WTC11 (cell line): ENCODE results near the gene ZNF490. TPM values are rescaled to one million over a fixed set of nuclear protein-coding genes. Genes with fewer than 3 reads are reported as not detected.

ENCODE experiments used
- ATAC-seq: fragments of 200-7000 bp; cut with Tn5 transposase; 2 replicates; pipeline ENCODE4 v1.10.0; 2021; ENCODE audit warnings: mild to moderate bottlenecking, moderate library complexity
- CTCF ChIA-PET: fragments of 300-600 bp; sonication (Branson Sonifier 250); formaldehyde crosslinking; loops from one replicate; lab custom pipeline; 2021; ENCODE audit warnings: antibody characterized with exemption; lab: Charles Lee
- POLR2A ChIA-PET: fragments of 350-600 bp; sonication (Branson Sonifier 250); formaldehyde crosslinking; loops from one replicate; lab custom pipeline; 2021; ENCODE audit warnings: antibody characterized with exemption; lab: Charles Lee
- DNase-seq: peaks from one replicate; pipeline ENCODE4 v3.0.0; 2021; ENCODE audit warnings: low spot score
- H3K27ac Mint-ChIP-seq: 2 replicates; pipeline ENCODE4 v1.8.0; 2021; ENCODE audit warnings: mixed read lengths
- H3K27me3 Mint-ChIP-seq: 2 replicates; pipeline ENCODE4 v1.8.0; 2021; ENCODE audit warnings: low read depth, mild to moderate bottlenecking, moderate library complexity, mixed read lengths
- H3K36me3 Mint-ChIP-seq: 2 replicates; pipeline ENCODE4 v1.8.0; 2021; ENCODE audit warnings: mixed read lengths
- H3K4me1 Mint-ChIP-seq: 2 replicates; pipeline ENCODE4 v1.8.0; 2022; ENCODE audit warnings: mixed read lengths
- H3K4me3 Mint-ChIP-seq: 2 replicates; pipeline ENCODE4 v1.8.0; 2021; ENCODE audit warnings: mild to moderate bottlenecking, moderate library complexity, mixed read lengths
- H3K9me3 Mint-ChIP-seq: 2 replicates; pipeline ENCODE4 v1.8.0; 2021; ENCODE audit warnings: mixed read lengths
- AR ChIP-seq: fragments of 250-450 bp; sonication (Bioruptor Pico); IDR thresholded peaks from 2 replicates; pipeline ENCODE4 v1.9.0; 2021; ENCODE audit warnings: mild to moderate bottlenecking
- ATF2 ChIP-seq: sonication (generic); formaldehyde crosslinking; IDR thresholded peaks from 2 replicates; pipeline ENCODE4 v1.8.1; 2022; ENCODE audit warnings: low read depth, missing genetic modification reagents, borderline replicate concordance
- FOXK1 ChIP-seq: sonication (generic); formaldehyde crosslinking; IDR thresholded peaks from 2 replicates; pipeline ENCODE4 v1.8.0; 2022; ENCODE audit warnings: mild to moderate bottlenecking, moderate library complexity, missing genetic modification reagents
- HMGXB4 ChIP-seq: sonication (generic); formaldehyde crosslinking; IDR thresholded peaks from 2 replicates; pipeline ENCODE4 v1.8.1; 2023; ENCODE audit warnings: mild to moderate bottlenecking, moderate library complexity, missing genetic modification reagents
- JUN ChIP-seq: sonication (generic); formaldehyde crosslinking; IDR thresholded peaks from 2 replicates; pipeline ENCODE4 v1.8.0; 2023; ENCODE audit warnings: mild to moderate bottlenecking, missing genetic modification reagents
- MAX ChIP-seq: sonication (generic); formaldehyde crosslinking; IDR thresholded peaks from 2 replicates; pipeline ENCODE4 v1.8.0; 2022; ENCODE audit warnings: mild to moderate bottlenecking, missing genetic modification reagents
- MXD4 ChIP-seq: fragments of 250-450 bp; sonication (Bioruptor Pico); IDR thresholded peaks from 2 replicates; pipeline ENCODE4 v1.8.0; 2021; ENCODE audit warnings: mild to moderate bottlenecking, moderate library complexity, borderline replicate concordance
- NR1H2 ChIP-seq: sonication (generic); formaldehyde crosslinking; IDR thresholded peaks from 2 replicates; pipeline ENCODE4 v1.9.0; 2021; ENCODE audit warnings: mild to moderate bottlenecking, moderate library complexity, missing genetic modification reagents
- SOX15 ChIP-seq: fragments of 250-450 bp; sonication (Bioruptor Pico); IDR thresholded peaks from 2 replicates; pipeline ENCODE4 v1.9.0; 2021; ENCODE audit warnings: mild to moderate bottlenecking
- TP53 ChIP-seq: sonication (generic); formaldehyde crosslinking; IDR thresholded peaks from 2 replicates; pipeline ENCODE4 v1.8.1; 2023; ENCODE audit warnings: mild to moderate bottlenecking, missing genetic modification reagents
- ZBTB21 ChIP-seq: sonication (generic); formaldehyde crosslinking; IDR thresholded peaks from 2 replicates; pipeline ENCODE4 v1.8.1; 2023; ENCODE audit warnings: mild to moderate bottlenecking, missing genetic modification reagents, borderline replicate concordance
- ZNF219 ChIP-seq: sonication (generic); formaldehyde crosslinking; IDR thresholded peaks from 2 replicates; pipeline ENCODE4 v1.8.0; 2023; ENCODE audit warnings: missing genetic modification reagents, mild to moderate bottlenecking, borderline replicate concordance
- ZNF232 ChIP-seq: sonication (generic); formaldehyde crosslinking; IDR thresholded peaks from 2 replicates; pipeline ENCODE4 v1.8.0; 2022; ENCODE audit warnings: mild to moderate bottlenecking, missing genetic modification reagents
- ZNF416 ChIP-seq: fragments of 250-450 bp; sonication (Bioruptor Pico); IDR thresholded peaks from 2 replicates; pipeline ENCODE4 v1.9.0; 2021; ENCODE audit warnings: mild to moderate bottlenecking, inconsistent platforms
- total RNA-seq: library from RNA; stranded (reverse); gene quantifications from 3 replicates; pipeline ENCODE4 v1.2.3, GENCODE V29; 2021
- TF ChIP-seq, protein P1 (sequence below): sonication (generic); formaldehyde crosslinking; IDR thresholded peaks from 2 replicates; pipeline ENCODE4 v1.8.0; 2022; ENCODE audit warnings: mild to moderate bottlenecking, missing genetic modification reagents
- TF ChIP-seq, protein P2 (sequence below): fragments of 250-450 bp; sonication (Bioruptor Pico); IDR thresholded peaks from 2 replicates; pipeline ENCODE4 v1.9.0; 2021; ENCODE audit warnings: mild to moderate bottlenecking, borderline replicate concordance
- TF ChIP-seq, protein P3 (sequence below): sonication (generic); formaldehyde crosslinking; IDR thresholded peaks from 2 replicates; pipeline ENCODE4 v1.8.0; 2023; ENCODE audit warnings: mild to moderate bottlenecking, missing genetic modification reagents
- TF ChIP-seq, protein P4 (sequence below): sonication (generic); formaldehyde crosslinking; IDR thresholded peaks from 2 replicates; pipeline ENCODE4 v1.8.1; 2022; ENCODE audit warnings: low read depth, mild to moderate bottlenecking, moderate library complexity, missing genetic modification reagents, borderline replicate concordance

Gene ZNF490
- total RNA-seq, 1 experiment from 2014 or later, result 7.3 TPM

- TF ChIP-seq, protein P1, sequence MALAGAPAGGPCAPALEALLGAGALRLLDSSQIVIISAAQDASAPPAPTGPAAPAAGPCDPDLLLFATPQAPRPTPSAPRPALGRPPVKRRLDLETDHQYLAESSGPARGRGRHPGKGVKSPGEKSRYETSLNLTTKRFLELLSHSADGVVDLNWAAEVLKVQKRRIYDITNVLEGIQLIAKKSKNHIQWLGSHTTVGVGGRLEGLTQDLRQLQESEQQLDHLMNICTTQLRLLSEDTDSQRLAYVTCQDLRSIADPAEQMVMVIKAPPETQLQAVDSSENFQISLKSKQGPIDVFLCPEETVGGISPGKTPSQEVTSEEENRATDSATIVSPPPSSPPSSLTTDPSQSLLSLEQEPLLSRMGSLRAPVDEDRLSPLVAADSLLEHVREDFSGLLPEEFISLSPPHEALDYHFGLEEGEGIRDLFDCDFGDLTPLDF (CRISPR knock-in tag), result no peak
- TF ChIP-seq MXD4 (no peak), ZNF232 (CRISPR knock-in tag) (peak; percentile 61; the same call in 1 of the 2 replicates), ZBTB21 (CRISPR knock-in tag) (no peak), AR (CRISPR knock-in tag) (no peak), MAX (CRISPR knock-in tag) (peak; percentile 76)
- TF ChIP-seq, protein P2, sequence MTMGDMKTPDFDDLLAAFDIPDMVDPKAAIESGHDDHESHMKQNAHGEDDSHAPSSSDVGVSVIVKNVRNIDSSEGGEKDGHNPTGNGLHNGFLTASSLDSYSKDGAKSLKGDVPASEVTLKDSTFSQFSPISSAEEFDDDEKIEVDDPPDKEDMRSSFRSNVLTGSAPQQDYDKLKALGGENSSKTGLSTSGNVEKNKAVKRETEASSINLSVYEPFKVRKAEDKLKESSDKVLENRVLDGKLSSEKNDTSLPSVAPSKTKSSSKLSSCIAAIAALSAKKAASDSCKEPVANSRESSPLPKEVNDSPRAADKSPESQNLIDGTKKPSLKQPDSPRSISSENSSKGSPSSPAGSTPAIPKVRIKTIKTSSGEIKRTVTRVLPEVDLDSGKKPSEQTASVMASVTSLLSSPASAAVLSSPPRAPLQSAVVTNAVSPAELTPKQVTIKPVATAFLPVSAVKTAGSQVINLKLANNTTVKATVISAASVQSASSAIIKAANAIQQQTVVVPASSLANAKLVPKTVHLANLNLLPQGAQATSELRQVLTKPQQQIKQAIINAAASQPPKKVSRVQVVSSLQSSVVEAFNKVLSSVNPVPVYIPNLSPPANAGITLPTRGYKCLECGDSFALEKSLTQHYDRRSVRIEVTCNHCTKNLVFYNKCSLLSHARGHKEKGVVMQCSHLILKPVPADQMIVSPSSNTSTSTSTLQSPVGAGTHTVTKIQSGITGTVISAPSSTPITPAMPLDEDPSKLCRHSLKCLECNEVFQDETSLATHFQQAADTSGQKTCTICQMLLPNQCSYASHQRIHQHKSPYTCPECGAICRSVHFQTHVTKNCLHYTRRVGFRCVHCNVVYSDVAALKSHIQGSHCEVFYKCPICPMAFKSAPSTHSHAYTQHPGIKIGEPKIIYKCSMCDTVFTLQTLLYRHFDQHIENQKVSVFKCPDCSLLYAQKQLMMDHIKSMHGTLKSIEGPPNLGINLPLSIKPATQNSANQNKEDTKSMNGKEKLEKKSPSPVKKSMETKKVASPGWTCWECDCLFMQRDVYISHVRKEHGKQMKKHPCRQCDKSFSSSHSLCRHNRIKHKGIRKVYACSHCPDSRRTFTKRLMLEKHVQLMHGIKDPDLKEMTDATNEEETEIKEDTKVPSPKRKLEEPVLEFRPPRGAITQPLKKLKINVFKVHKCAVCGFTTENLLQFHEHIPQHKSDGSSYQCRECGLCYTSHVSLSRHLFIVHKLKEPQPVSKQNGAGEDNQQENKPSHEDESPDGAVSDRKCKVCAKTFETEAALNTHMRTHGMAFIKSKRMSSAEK (CRISPR knock-in tag), result no peak
- TF ChIP-seq, protein P3, sequence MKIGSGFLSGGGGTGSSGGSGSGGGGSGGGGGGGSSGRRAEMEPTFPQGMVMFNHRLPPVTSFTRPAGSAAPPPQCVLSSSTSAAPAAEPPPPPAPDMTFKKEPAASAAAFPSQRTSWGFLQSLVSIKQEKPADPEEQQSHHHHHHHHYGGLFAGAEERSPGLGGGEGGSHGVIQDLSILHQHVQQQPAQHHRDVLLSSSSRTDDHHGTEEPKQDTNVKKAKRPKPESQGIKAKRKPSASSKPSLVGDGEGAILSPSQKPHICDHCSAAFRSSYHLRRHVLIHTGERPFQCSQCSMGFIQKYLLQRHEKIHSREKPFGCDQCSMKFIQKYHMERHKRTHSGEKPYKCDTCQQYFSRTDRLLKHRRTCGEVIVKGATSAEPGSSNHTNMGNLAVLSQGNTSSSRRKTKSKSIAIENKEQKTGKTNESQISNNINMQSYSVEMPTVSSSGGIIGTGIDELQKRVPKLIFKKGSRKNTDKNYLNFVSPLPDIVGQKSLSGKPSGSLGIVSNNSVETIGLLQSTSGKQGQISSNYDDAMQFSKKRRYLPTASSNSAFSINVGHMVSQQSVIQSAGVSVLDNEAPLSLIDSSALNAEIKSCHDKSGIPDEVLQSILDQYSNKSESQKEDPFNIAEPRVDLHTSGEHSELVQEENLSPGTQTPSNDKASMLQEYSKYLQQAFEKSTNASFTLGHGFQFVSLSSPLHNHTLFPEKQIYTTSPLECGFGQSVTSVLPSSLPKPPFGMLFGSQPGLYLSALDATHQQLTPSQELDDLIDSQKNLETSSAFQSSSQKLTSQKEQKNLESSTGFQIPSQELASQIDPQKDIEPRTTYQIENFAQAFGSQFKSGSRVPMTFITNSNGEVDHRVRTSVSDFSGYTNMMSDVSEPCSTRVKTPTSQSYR (CRISPR knock-in tag), result 0 out of 2 replicates have a peak, but pooled peaks have one; percentile 14
These were observed at the start of gene ZNF490, which contains the start of gene ZNF791 (continued) for GRCh38 chr19:12610540-12611360.

DNA sequence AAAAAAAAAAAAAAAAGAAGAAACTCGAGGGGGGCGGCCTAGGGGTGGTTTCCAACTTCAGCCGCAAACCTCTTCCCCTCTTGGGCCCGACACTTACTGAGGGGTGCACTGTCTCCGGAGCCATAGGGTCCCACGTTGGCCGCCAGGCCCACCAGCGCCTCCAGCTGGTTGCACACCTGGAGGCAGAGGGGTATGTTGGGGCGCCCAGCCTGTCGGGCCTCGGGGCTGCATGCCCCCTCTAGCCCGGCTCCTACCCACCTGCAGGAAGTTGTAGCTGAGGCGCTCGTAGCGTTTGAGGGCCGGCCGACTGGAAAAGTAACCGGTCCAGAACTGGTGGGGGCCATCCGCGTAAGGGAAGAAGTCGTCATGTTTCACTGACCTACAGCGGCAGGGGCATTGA lies 47.4 kb upstream of the ZNF490 start:
- H3K4me1 Mint-ChIP-seq, result peaks cover 6% of the 10 kb centered on the region
- ChIA-PET POLR2A (interaction anchor here (0.6 to 1.1 kb wide), 2 partner anchors 18 to 44 kb away, joined by 3 to 4 read pairs; no protein-coding TSS in a partner anchor), CTCF (interaction anchor here (0.6 to 3.4 kb wide), 13 partner anchors 9 to 278 kb away, joined by 3 to 38 read pairs (median 4); partner anchors contain the start of genes MAN2B1, WDR83, ZNF490 and ZNF791)
- ATAC-seq, result no peak
- H3K27me3 Mint-ChIP-seq, result no peaks in the 10 kb centered on the region
- no peak overlapping the region for H3K27ac Mint-ChIP-seq
- DNase-seq, result no peak
- H3K9me3 Mint-ChIP-seq, result no peaks in the 10 kb centered on the region
- H3K4me3 Mint-ChIP-seq, result no peak overlapping the region
- peaks cover 38% of the 10 kb centered on the region for H3K36me3 Mint-ChIP-seq
- no peak for TF ChIP-seq HMGXB4 (CRISPR knock-in tag)
- no peak for TF ChIP-seq SOX15
- TF ChIP-seq TP53, result no peak
- TF ChIP-seq ZNF232 (CRISPR knock-in tag), result no peak
- no peak for TF ChIP-seq ZNF416 (CRISPR knock-in tag)
- no peak for TF ChIP-seq JUN (CRISPR knock-in tag)
- TF ChIP-seq, protein P4, sequence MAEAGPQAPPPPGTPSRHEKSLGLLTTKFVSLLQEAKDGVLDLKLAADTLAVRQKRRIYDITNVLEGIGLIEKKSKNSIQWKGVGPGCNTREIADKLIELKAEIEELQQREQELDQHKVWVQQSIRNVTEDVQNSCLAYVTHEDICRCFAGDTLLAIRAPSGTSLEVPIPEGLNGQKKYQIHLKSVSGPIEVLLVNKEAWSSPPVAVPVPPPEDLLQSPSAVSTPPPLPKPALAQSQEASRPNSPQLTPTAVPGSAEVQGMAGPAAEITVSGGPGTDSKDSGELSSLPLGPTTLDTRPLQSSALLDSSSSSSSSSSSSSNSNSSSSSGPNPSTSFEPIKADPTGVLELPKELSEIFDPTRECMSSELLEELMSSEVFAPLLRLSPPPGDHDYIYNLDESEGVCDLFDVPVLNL (CRISPR knock-in tag), result no peak
- no peak for TF ChIP-seq ATF2 (CRISPR knock-in tag)
- TF ChIP-seq FOXK1 (CRISPR knock-in tag), result no peak
- no peak for TF ChIP-seq NR1H2 (CRISPR knock-in tag)
- no peak for TF ChIP-seq ZNF219 (CRISPR knock-in tag)
